Activated CD4-positive, alpha-beta T cell treated with anti-CD3 and anti-CD28 coated beads, Interleukin-2, amount 10 ng/mL, durations not matched to agents 7 days and 5 days (primary cell): Measurements from ENCODE around the gene SLC25A1. TPM values are rescaled to one million over a fixed set of nuclear protein-coding genes. Genes with fewer than 3 reads are reported as not detected.
"Not testable (repeated sequence)": the region's sequence is repeated elsewhere in the genome, so short reads cannot be mapped to it uniquely, and the experiment has no call there.

Experiments
- CTCF ChIA-PET: fragments of 350-600 bp; sonication (Branson Sonifier 250); formaldehyde crosslinking; loops from one replicate; lab custom pipeline; 2021; ENCODE audit warnings: antibody characterized with exemption; lab: Charles Lee
- POLR2A ChIA-PET: fragments of 350-600 bp; sonication (Branson Sonifier 250); formaldehyde crosslinking; loops from one replicate; lab custom pipeline; 2021; ENCODE audit warnings: antibody characterized with exemption; lab: Charles Lee
- DNase-seq: peaks from one replicate; pipeline ENCODE4 v3.0.0-alpha.2; 2020
- H3K27ac Mint-ChIP-seq: one replicate; pipeline ENCODE4 v1.8.0; 2021; ENCODE audit warnings: mild to moderate bottlenecking, moderate library complexity, mixed read lengths
- H3K27me3 Mint-ChIP-seq: one replicate; pipeline ENCODE4 v1.8.0; 2021; ENCODE audit warnings: mixed read lengths
- H3K36me3 Mint-ChIP-seq: one replicate; pipeline ENCODE4 v1.8.0; 2021; ENCODE audit warnings: low read depth, mixed read lengths
- H3K4me1 Mint-ChIP-seq: one replicate; pipeline ENCODE4 v1.8.0; 2021; ENCODE audit warnings: mixed read lengths
- H3K4me3 Mint-ChIP-seq: one replicate; pipeline ENCODE4 v1.8.0; 2021; ENCODE audit warnings: mild to moderate bottlenecking, moderate library complexity, mixed read lengths
- H3K9me3 Mint-ChIP-seq: one replicate; pipeline ENCODE4 v1.8.0; 2021; ENCODE audit warnings: mixed read lengths
- total RNA-seq, 2 experiments: library from RNA; stranded (reverse); gene quantifications; one replicate each; pipeline ENCODE4 v1.2.3, GENCODE V29; 2021

SLC25A1 gene
- total RNA-seq, 2 experiments from 2014 or later, result 40.4 to 49.2 TPM

- Mint-ChIP-seq H3K4me3 (no peak overlapping the region), H3K4me1 (peaks cover 22% of the 10 kb centered on the region), H3K27ac (no peak overlapping the region), H3K36me3 (no peaks in the 10 kb centered on the region), H3K9me3 (no peaks in the 10 kb centered on the region), H3K27me3 (peaks cover 44% of the 10 kb centered on the region)
- ChIA-PET CTCF (no interaction called here), POLR2A (no interaction called here)
- DNase-seq, result no peak
Observed at GRCh38 chr22:19166421-19166820, 12.1 kb downstream of the SLC25A1 start.

GRCh38 chr22:19164425-19164824 lies 14.1 kb downstream of the SLC25A1 start:
- ChIA-PET POLR2A (no interaction called here), CTCF (no interaction called here)
- no peak for DNase-seq
- Mint-ChIP-seq H3K27me3 (peaks cover 28% of the 10 kb centered on the region), H3K27ac (no peak overlapping the region), H3K4me1 (peaks cover 8% of the 10 kb centered on the region), H3K36me3 (no peaks in the 10 kb centered on the region), H3K4me3 (no peak overlapping the region), H3K9me3 (no peaks in the 10 kb centered on the region)

- H3K4me1 Mint-ChIP-seq, DNase-seq, H3K27ac Mint-ChIP-seq, H3K36me3 Mint-ChIP-seq, H3K9me3 Mint-ChIP-seq, H3K27me3 Mint-ChIP-seq, POLR2A ChIA-PET, H3K4me3 Mint-ChIP-seq: not testable (repeated sequence)
- CTCF ChIA-PET, result interaction anchor here (0.6 kb wide), 1 partner anchor 25 kb away, joined by 3 read pairs; no protein-coding TSS in a partner anchor
Observed at GRCh38 chr22:19158649-19159048, 19.9 kb downstream of the SLC25A1 start.

GRCh38 chr22:19156109-19156508 lies 22.4 kb downstream of the SLC25A1 start:
- CTCF ChIA-PET, result not testable (repeated sequence)

GRCh38 chr22:19152942-19153883 lies 25.3 kb downstream of the SLC25A1 start:
- CTCF ChIA-PET, result no interaction called here
- peaks cover 4% of the 10 kb centered on the region for H3K36me3 Mint-ChIP-seq
- no peaks in the 10 kb centered on the region for H3K9me3 Mint-ChIP-seq
- POLR2A ChIA-PET, result no interaction called here
- H3K4me3 Mint-ChIP-seq, result no peak overlapping the region
- H3K27ac Mint-ChIP-seq, result no peak overlapping the region
- no peak for DNase-seq
- H3K4me1 Mint-ChIP-seq, result peaks cover 9% of the 10 kb centered on the region
- peaks cover 36% of the 10 kb centered on the region for H3K27me3 Mint-ChIP-seq

More at GRCh38 chr22:19156109-19156508, 22.4 kb downstream of the SLC25A1 start:
- H3K27ac Mint-ChIP-seq, H3K36me3 Mint-ChIP-seq, DNase-seq, H3K4me3 Mint-ChIP-seq, H3K9me3 Mint-ChIP-seq, H3K4me1 Mint-ChIP-seq, POLR2A ChIA-PET: not testable (repeated sequence)
- H3K27me3 Mint-ChIP-seq, result peaks cover 23% of the 10 kb centered on the region

GRCh38 chr22:19151329-19152191 lies 27.0 kb downstream of the SLC25A1 start:
- Mint-ChIP-seq H3K36me3 (peaks cover 4% of the 10 kb centered on the region), H3K4me3 (peak overlapping the region; percentile 53), H3K4me1 (peaks cover 9% of the 10 kb centered on the region), H3K27ac (no peak overlapping the region), H3K9me3 (no peaks in the 10 kb centered on the region), H3K27me3 (peaks cover 49% of the 10 kb centered on the region)
- no peak for DNase-seq
- CTCF ChIA-PET, result no interaction called here
- POLR2A ChIA-PET, result no interaction called here

GRCh38 chr22:19150482-19151328 lies 27.8 kb downstream of the SLC25A1 start:
- Mint-ChIP-seq H3K9me3 (no peaks in the 10 kb centered on the region), H3K27me3 (peaks cover 52% of the 10 kb centered on the region), H3K27ac (no peak overlapping the region), H3K36me3 (peaks cover 4% of the 10 kb centered on the region), H3K4me1 (peaks cover 9% of the 10 kb centered on the region), H3K4me3 (peak overlapping the region; percentile 53)
- CTCF ChIA-PET, result no interaction called here
- DNase-seq, result no peak
- POLR2A ChIA-PET, result no interaction called here

- Mint-ChIP-seq H3K27me3 (peaks cover 52% of the 10 kb centered on the region), H3K4me3 (peak within 1 kb of the TSS; percentile 60), H3K36me3 (peaks cover 4% of the 10 kb centered on the region), H3K4me1 (peaks cover 9% of the 10 kb centered on the region), H3K27ac (no peak within 1 kb of the TSS), H3K9me3 (no peaks in the 10 kb centered on the region)
- POLR2A ChIA-PET, result no interaction called here
- CTCF ChIA-PET, result interaction anchor here (0.6 kb wide), 1 partner anchor 333 kb away, joined by 3 read pairs; no protein-coding TSS in a partner anchor
- no peak for DNase-seq
Observed at GRCh38 chr22:19149991-19150390, 28.5 kb downstream of the SLC25A1 start, which contains the start of gene GSC2. TSS of gene GSC2 (minus strand) at chr22:19150292. CDS start at chr22:19150283, 9 bp downstream.

GRCh38 chr22:19149047-19149883 lies 29.3 kb downstream of the SLC25A1 start:
- peaks cover 52% of the 10 kb centered on the region for H3K27me3 Mint-ChIP-seq
- DNase-seq, result peak; percentile 67
- peaks cover 6% of the 10 kb centered on the region for H3K36me3 Mint-ChIP-seq
- no peak overlapping the region for H3K27ac Mint-ChIP-seq
- ChIA-PET POLR2A (no interaction called here), CTCF (interaction anchor here (0.6 to 1.3 kb wide), 2 partner anchors 25 to 333 kb away, joined by 3 to 5 read pairs; no protein-coding TSS in a partner anchor)
- no peaks in the 10 kb centered on the region for H3K9me3 Mint-ChIP-seq
- peaks cover 15% of the 10 kb centered on the region for H3K4me1 Mint-ChIP-seq
- H3K4me3 Mint-ChIP-seq, result peak overlapping the region; percentile 60

- Mint-ChIP-seq H3K4me3 (no peak overlapping the region), H3K36me3 (peaks cover 6% of the 10 kb centered on the region), H3K27ac (no peak overlapping the region), H3K4me1 (peaks cover 21% of the 10 kb centered on the region), H3K27me3 (peaks cover 49% of the 10 kb centered on the region), H3K9me3 (no peaks in the 10 kb centered on the region)
- ChIA-PET CTCF (interaction anchor here (1.3 kb wide), 1 partner anchor 26 kb away, joined by 5 read pairs; no protein-coding TSS in a partner anchor), POLR2A (no interaction called here)
- DNase-seq, result no peak
Observed at GRCh38 chr22:19148417-19149046, 30.0 kb downstream of the SLC25A1 start.

GRCh38 chr22:19147195-19147780 lies 31.2 kb downstream of the SLC25A1 start:
- Mint-ChIP-seq H3K4me1 (peaks cover 28% of the 10 kb centered on the region), H3K9me3 (no peaks in the 10 kb centered on the region), H3K4me3 (no peak overlapping the region), H3K27ac (no peak overlapping the region), H3K27me3 (peaks cover 43% of the 10 kb centered on the region), H3K36me3 (peaks cover 6% of the 10 kb centered on the region)
- ChIA-PET POLR2A (no interaction called here), CTCF (interaction anchor here (0.9 kb wide), 1 partner anchor 31 kb away, joined by 4 read pairs; the partner anchor contains the start of gene SLC25A1)
- DNase-seq, result no peak
